RWPE1 (cell line): ENCODE measurements around the gene RHBDF2.

ENCODE experiments used
- CTCF ChIA-PET: fragments of 350-600 bp; sonication (Branson Sonifier 250); formaldehyde crosslinking; extraction: SDS; loops from one replicate; lab custom pipeline; 2021; lab: Yijun Ruan, JAX
- POLR2A ChIA-PET: fragments of 400-600 bp; formaldehyde crosslinking; extraction: SDS; loops from one replicate; lab custom pipeline; 2020; ENCODE audit warnings: antibody characterized with exemption; ENCODE audit not compliant: low non-redundant PET; lab: Yijun Ruan, JAX
- DNase-seq: peaks from one replicate; pipeline ENCODE4 v3.0.0; 2012; ENCODE audit warnings: low spot score
- H3K27ac ChIP-seq: fragments of 450-650 bp; 2 replicates; pipeline ENCODE4 v1.5.1; 2017
- TF ChIP-seq, protein P1 (sequence below): fragments of 450-650 bp; conservative IDR thresholded peaks from 2 replicates; pipeline ENCODE4 v1.5.1; 2017; ENCODE audit warnings: low read depth, mild to moderate bottlenecking

The RHBDF2 gene

DNA sequence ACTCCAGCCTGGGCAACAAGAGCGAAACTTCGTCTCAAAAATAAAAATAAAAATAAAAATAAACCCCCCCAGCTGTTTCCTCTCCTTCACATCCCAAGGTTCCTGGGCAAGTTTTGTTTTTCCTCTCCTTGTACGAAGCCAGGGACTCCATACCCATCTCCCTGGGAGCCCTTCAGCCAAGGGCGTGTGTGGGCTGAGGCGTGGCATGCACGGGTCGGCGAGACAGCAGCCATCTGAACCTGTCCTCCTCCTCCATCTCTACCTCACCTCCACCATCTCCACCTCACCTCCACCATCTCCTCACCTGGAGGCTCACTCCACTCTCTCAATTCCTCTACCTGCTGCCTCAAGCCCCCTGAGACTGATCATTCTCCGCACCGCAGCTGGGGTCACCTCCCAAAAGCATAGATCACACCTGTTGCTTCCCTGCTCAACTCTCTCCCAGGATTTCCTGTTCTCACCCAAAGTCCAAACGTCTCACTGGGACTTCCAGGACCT lies 16.9 kb downstream of the RHBDF2 start:
- no peak for DNase-seq
- TF ChIP-seq, protein P1, sequence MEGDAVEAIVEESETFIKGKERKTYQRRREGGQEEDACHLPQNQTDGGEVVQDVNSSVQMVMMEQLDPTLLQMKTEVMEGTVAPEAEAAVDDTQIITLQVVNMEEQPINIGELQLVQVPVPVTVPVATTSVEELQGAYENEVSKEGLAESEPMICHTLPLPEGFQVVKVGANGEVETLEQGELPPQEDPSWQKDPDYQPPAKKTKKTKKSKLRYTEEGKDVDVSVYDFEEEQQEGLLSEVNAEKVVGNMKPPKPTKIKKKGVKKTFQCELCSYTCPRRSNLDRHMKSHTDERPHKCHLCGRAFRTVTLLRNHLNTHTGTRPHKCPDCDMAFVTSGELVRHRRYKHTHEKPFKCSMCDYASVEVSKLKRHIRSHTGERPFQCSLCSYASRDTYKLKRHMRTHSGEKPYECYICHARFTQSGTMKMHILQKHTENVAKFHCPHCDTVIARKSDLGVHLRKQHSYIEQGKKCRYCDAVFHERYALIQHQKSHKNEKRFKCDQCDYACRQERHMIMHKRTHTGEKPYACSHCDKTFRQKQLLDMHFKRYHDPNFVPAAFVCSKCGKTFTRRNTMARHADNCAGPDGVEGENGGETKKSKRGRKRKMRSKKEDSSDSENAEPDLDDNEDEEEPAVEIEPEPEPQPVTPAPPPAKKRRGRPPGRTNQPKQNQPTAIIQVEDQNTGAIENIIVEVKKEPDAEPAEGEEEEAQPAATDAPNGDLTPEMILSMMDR: no peak
- peak overlapping the region; percentile 78 for H3K27ac ChIP-seq
- POLR2A ChIA-PET: no interaction called here
- CTCF ChIA-PET: interaction anchor here (1.1 kb wide), 1 partner anchor 140 kb away, joined by 3 read pairs; no protein-coding TSS in a partner anchor

DNA sequence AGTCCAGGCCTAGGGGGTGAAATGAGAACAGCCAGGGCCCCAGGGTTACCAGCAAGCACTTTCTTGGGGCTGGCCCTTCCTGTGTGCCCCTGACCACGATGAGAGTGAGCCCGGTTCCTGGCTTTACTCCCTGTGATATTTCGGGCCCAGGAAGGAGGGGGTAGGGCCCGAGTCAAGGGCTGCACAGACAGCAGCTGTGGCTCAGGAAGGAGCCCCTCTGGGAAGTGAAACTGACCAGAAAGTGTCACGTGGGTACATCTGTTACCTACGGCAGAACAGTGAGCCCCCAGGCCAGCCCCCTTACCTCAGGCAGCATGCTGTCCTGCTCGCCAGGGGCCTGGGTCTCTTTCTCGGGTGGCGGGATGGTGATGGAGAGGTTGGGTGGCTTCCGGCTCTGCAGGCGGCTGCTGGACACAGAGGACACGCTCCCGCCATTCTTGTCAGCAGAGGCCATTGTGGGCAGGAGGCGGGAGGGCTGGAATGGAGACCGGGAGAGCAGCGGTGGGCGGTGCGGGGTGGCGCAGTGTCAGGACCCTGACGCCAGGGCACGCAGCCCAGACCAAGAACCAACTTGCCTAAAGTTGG lies 20.1 kb downstream of the RHBDF2 start:
- DNase-seq: no peak
- TF ChIP-seq, protein P1: no peak
- ChIA-PET CTCF (no interaction called here), POLR2A (no interaction called here)
- peak overlapping the region; percentile 29 for H3K27ac ChIP-seq

DNA sequence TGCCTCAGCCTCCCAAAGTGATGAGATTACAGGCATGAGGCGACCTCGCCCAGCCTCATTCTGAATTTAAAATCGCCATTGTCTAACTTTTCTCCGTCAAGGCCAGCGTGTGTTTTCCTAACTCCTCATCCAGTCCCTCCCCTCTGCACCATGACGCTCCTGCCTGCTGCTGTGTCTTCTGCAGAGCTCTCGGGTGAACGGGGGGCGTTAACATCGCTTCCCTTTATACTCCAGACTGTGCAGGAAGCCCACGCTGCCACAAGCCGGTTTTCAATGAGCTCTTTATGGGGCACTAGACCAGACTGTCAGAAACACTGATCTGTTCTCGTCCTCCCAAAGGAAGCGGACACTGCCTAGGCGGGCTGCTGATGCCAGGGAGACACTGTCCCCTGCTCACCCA lies 20.6 kb downstream of the RHBDF2 start:
- CTCF ChIA-PET: interaction anchor here (0.9 kb wide), 1 partner anchor 10 kb away, joined by 5 read pairs; no protein-coding TSS in a partner anchor
- POLR2A ChIA-PET: no interaction called here
- TF ChIP-seq, protein P1: no peak
- no peak for DNase-seq
- H3K27ac ChIP-seq: peak overlapping the region; percentile 29

DNA sequence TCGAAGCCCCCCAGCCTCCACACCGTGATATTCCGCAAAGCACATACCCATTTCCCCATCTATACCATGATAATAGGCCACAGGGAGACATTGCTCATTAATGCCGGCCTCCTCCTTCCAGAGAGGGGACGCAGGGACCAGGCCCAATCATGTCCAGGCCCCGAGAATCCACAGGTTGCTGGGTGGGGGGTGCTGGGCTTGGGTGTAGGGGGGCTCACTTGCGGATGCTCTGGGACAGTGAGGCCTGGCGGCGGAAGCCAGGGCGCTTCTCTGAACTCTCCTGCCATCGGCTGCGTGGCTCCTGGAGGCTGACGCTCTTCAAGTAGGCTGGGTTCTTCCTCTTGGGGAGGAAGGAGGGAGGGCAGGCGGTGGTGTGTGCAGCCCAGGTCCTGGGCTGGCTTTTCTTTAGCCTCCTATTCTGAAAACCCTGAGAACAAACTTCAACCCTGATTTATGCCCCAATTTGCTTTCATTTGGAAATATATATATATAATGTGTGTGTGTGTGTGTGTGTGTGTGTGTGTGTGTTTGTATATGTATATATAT lies 21.6 kb downstream of the RHBDF2 start:
- TF ChIP-seq, protein P1: no peak
- peak overlapping the region; percentile 17 for H3K27ac ChIP-seq
- ChIA-PET POLR2A (no interaction called here), CTCF (interaction anchor here (0.9 kb wide), 1 partner anchor 11 kb away, joined by 5 read pairs; no protein-coding TSS in a partner anchor)
- DNase-seq: no peak

DNA sequence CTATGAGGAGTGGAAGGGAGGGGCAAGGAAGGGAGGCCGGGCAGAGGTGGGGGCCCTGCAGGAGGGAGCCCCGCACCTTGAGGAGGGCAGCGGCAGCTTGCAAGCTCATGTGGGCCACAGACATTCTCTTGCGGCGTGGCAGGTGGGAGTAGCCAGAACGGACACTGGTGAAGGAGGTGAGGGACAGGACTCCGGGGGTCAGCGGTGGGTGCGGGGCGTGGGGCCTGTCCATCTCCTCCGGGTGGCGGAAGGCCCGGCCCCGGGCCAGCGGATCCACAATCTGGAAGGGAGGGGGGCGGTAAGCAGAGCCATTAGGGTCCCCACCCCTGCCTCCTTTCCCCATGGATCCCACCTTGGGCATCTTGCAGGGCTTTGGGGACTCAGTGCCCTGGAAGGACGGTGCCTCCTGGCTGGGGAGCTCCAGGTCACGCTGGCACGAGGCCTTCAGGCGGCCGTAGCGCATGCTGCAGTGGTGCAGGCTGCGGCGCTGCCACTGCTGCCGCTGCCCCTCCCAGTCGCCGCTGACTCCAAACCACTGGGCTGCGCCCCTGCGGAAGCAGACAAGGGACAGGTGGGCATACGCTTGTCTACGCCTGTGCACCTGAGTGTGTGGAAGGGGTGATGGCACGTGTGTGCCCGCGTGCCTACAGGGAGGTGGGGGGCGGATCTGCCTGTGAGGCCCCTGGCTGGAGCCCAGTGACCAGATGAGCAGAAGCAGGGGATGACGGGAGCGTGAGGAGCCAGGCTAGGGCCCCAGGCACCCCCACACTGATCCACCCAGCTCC lies 22.3 kb downstream of the RHBDF2 start:
- ChIA-PET CTCF (interaction anchor here (1.0 kb wide), 1 partner anchor 44 kb away, joined by 5 read pairs; no protein-coding TSS in a partner anchor), POLR2A (no interaction called here)
- H3K27ac ChIP-seq: peak overlapping the region; percentile 17
- DNase-seq: no peak
- TF ChIP-seq, protein P1: no peak

DNA sequence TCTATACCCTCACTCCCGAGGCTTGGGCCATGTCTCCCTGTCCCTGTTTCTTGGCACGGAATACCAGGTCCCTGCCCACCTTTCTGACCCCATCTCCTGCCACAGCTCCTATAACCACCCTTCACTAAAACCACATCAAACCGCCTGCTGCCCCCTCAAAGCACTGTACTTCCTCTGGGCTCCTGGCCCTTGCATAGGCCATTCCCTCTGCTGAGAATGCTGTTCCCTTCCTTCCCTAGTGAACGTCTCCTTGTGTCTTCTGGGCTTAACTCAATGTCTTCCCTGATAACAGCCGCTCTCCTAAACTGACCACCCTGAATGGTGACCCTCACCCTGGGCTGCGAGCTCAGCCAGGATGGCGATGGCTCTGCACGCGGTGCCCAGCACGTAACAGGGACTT lies 23.1 kb downstream of the RHBDF2 start:
- POLR2A ChIA-PET: no interaction called here

More for the DNA sequence above, 23.1 kb downstream of the RHBDF2 start:
- no peak overlapping the region for H3K27ac ChIP-seq
- TF ChIP-seq, protein P1: no peak
- CTCF ChIA-PET: interaction anchor here (0.6 to 1.0 kb wide), 4 partner anchors 10 to 45 kb away, joined by 3 to 5 read pairs (median 3); no protein-coding TSS in a partner anchor
- DNase-seq: no peak
